GM18520 (cell line): ENCODE measurements around the gene SLC36A3.
A peak's percentile ranks its signal among the peaks of the same experiment; 100 is the strongest.
"Not testable (repeated sequence)": the region's sequence is repeated elsewhere in the genome, so short reads cannot be mapped to it uniquely, and the experiment has no call there.

ENCODE experiments used
- ATAC-seq: cut with Tn5 transposase; IDR thresholded peaks from one replicate; pipeline ENCODE4 v1.9.1; 2021; ENCODE audit not compliant: unreplicated experiment

SLC36A3 gene

DNA sequence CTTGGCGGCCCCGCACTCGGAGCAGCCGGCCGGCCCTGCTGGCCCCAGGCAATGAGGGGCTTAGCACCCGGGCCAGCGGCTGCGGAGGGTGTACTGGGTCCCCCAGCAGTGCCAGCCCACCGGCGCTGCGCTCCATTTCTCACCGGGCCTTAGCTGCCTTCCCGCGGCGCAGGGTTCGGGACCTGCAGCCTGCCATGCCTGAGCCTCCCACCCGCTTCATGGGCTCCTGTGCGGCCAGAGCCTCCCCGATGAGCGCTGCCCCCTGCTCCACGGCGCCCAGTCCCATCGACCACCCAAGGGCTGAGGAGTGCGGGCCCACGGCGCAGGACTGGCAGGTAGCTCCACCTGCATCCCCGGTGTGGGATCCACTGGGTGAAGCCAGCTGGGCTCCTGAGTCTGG, 5.7 kb upstream of the SLC36A3 start:
- not testable (repeated sequence) for ATAC-seq

DNA sequence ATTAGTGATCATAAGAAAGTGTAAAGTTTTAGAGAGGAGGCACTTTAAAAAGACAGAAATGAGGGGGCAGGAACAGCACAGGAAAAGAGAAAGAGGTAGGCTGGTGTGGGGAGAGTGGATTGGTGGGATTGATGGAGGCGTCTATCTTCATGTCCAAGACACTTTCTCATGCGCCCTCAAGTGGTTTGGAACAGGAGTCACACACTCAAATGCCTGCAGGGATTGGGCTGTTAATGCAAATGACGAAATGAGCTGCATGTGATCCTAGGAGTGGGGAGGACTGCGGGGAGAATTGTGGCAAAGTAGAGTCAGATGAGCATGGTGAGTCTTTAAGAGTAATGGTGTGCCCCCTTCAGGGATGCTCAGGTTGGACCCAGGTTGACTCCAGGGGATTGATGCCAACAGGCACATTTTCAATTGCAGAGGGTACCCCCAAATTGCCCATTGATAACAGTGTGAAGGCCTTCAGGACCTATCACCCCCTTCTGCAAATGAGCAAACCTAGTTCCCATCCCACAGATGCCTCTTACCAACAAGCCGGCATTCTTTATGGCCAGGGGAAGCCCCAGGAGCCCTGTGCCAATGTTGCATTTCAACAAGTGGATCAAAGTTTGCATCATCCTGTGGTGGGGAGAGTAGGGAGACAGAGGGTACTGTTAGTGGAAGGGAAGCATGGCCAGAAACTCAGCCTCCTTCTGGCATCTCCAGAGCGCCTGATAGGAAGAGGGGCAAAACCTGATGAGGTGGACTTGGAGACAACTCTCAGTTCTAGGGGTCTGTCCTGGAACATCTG, 5.3 kb downstream of the SLC36A3 start:
- ATAC-seq: no peak

DNA sequence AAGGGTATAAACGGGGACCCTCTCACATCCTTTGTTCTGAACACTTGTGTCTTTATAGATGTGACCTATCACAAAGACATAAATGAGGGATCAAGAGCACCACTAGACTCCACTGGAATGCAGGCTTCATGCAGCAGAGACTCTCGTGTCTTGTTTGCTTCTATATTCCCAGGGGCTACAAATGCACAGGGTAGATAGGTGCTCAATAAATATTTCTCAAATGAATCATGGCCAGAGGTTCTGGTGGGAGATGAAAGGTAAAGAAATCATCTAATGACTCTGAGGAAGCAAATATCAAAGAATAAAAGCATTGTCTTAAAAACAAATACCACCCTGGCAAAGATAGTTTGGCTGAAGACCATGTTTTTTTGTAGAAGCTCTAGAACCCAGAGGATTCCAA, 6.6 kb downstream of the SLC36A3 start:
- ATAC-seq: no peak

DNA sequence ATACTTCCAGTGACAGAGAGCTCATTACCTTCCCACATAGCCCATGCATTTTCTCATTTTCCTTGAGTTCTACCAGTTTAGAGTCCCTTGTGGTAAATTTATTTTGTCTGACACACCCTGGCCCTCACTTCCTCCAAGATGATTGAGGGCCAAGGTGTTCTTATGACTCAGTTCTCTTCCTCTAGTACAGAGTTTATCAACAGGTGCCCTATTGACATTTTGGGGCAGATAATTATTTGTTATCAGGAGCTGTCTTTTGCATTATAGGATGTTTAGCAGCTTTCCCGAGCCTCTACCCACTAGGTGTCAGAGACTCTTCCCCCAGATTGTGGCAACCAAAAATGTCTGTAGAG, 7.1 kb downstream of the SLC36A3 start:
- no peak for ATAC-seq

DNA sequence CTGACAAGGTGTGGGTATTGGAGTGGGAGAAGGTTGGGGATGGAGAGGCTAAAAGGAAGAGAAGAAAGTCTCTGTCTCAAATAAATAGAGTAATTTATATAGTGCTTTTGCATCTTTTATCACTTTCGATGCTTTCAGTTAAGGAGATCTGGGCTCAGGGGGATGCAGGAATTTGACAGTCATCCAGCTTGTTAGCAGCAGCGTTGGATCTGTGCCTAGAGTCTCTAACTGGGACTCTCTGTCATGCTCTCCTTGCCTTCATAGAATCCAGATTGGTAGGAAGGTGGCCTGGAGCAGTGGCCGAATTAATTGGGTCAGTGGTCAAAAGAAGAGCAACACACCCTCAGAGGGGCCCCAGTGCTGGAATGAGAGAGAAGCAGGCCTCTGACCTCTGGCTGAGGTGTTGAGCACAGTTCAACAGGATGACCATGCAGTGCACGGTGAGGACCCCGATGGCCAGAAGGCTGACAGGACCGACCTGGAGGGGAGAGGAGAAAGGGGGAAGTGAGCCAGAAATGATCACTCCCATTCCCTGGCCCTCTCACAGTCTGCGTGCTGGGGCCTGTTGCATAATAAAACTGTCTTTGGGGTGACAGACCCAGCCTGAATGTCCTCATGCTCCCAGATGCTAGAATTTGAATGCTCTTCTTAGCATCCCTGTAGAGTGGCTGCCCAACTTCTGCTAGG, 7.6 kb downstream of the SLC36A3 start:
- no peak for ATAC-seq

DNA sequence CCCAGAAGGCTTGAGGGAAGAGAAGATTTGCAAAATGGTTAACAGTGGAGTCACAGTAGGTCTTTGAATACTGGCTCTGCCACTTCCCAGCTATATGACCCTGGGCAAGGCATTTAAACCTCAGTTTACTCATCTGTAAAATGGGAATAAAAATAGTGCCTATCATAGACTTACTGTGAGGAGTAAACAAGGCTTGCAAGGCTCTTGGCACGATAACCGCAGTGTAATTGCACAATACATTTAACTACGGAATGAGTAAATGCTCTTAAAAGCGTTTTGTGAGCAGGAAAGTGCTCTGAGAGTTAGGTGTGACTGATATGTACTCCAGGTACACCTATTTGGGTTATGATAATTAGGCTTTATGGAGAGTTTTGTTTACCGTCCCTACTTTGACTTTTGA, 8.4 kb downstream of the SLC36A3 start:
- no peak for ATAC-seq

DNA sequence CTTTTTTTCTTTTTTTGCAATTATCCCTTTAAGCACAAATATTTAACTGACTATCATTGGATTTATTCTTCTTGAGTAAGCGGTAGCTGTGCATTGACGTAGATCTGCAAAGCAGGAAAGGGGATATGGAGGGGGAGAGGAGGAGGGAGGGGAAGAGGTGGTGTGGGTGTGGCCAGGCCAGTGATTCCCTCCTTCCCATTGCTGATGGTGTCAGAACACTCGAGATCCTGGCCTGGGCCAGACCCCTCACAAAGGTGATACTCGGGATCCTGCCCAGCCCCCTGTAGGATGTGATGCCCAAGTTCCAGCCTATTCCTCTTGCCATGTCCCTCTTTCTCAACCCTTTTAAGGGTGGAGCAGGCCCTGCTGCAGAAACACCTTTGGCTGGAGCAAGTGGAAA, 9.9 kb downstream of the SLC36A3 start:
- ATAC-seq: no peak

DNA sequence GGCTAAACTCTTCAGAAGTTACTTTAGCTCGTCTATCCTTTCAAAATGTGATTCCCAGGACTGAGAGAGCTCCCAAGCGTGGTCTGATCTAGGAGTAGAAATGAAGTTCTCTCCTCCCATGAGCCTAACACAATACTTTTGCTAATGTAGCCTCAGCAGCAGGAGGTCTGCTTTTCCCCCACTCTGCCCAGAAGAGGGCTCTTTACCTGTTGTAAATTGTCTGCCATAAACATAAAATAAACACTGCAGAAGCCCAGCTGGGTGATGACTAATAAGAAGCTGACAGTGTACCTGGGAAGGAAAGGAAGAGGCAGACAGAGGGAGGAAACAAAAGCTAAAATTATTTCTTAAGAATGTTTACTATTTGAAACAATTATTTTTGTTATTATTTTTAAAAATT, 15.4 kb downstream of the SLC36A3 start:
- no peak for ATAC-seq

DNA sequence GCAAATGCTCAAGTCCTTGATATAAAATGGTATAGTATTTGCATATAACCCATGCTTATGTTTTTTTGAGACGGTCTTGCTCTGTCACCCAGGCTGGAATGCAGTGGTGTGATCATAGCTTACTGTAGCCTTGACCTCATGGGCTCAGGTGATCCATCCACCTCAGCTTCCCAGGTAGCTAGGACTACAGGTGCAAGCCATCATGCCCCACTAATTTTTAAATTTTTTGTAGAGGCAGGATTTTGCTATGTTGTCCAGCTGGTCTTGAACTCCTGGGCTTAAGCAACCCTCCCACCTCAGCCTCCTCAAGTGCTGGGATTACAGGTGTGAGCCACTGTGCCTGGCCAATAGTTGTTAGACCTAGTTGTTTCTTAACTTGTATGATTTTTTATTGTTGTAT, 17.3 kb downstream of the SLC36A3 start:
- no peak for ATAC-seq

DNA sequence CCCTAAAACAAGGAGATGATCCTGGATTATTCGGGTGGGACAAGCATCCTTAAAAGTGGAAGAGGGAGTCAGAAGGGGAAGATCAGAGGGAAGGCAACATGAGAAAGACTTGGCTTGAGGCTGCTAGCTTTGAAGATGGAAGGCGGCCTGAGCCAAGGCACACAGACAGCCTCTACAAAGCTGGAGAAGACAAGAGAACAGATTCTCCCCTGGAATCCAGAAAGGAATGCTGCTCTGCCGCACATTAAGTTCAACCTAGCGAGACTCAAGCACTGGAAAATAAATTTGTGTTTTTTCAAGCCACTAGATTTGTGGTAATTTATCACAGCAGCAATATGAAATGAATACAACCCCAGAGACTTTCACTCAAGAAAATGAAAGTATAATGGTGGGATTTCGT, 17.9 kb downstream of the SLC36A3 start:
- no peak for ATAC-seq

DNA sequence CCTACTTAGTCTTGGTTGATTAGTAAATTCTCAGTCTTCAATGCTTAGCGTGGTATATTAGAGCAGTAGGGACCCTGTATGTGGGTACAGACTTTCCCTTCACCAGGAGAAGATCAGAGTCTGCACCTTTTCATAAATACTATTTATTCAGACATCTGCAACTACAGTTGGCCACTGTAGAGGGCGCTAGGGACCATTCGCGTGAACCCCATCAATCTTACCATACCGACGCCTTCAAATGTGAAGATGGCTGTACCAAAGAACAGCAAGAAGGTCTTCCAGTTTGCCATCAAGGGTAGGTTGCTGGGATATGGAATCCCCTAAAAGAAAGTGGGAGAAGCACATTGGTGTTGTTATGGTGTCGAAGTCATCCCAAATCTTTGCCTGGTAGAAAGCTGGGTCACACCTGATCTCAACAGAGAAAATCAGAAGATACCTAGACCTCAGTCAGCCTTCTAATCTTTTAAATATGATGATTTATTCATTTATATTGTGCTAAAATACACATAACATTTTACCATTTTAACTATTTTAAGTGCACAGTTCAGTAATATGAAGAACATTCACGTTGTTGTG, 19.1 kb downstream of the SLC36A3 start:
- no peak for ATAC-seq

DNA sequence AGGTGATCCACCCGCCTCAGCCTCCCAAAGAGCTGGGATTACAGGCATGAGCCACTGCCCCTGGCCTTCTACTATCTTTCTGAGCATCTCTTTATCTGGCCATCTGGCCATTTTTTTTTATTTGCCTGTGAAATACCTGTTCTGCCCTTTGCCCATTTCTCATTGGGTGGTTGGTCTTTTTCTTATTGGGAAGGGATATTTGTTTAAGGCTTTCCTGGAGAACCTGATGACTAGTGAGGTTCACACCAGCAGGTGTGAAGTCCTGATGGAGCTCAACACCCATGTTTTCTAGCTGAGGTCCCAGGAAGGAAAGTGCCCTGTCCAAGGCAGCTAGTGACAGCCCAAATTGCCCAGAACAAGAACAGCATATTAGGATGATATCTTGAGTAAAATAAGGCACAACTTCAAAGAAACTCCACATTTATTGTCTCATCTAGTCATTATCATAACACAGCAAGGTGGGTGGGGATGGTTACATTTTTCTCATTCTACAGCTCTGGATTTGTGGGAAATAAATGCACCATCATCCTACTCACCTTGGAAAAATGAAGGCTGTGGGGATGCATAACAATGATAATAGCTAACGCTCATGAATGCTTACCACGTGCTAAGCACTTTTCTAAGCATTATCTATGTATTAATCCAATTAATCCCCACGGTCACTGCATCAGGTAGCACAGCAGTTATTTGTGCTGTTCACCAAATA, 20.3 kb downstream of the SLC36A3 start:
- ATAC-seq: no peak

DNA sequence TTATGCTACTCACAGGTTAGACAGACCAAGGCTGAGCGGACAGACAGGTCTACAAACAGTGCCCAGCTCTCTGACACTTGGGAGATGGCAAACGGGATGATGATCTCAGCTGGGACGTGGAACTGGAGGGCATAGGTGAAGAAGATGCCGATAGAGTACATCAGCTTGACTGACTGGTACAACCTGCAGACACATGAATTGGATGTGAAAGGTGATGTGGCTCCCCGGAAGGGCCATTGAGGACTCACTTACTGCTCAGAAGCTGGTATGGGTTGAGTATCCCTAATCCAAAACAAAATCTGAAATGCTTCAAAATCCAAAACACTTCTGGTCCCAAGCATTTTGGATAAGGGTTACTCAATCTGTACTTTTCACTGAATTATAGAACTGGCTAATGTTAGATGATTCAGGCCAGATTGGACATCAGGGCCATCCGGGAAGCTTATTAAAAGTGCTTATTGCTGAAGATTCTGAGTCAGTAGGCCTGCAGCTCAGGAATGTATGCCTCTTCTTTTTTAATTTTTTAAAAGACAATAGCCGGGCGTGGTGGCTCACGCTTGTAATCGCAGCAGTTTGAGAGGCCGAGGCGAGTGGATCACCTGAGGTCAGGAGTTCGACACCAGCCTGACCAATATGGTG, 22.4 kb downstream of the SLC36A3 start:
- ATAC-seq: no peak

DNA sequence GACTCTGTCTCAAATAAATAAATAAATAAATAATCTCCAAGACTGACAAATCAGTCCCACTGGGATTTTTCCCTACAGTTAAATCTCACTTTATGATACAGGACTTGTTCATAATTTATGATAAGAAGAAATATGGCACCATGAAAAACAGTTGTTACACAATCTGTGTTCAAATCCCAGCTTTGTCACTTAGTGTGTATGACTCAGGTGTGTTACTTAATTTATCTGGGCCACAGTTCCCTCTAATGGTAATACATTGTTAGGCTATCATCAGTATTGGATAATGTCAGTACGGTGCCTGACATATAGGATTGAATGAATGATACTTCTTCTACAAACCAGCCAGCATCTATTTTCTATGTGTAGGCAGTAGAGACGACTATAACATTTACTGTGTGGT, 23.1 kb downstream of the SLC36A3 start:
- no peak for ATAC-seq

DNA sequence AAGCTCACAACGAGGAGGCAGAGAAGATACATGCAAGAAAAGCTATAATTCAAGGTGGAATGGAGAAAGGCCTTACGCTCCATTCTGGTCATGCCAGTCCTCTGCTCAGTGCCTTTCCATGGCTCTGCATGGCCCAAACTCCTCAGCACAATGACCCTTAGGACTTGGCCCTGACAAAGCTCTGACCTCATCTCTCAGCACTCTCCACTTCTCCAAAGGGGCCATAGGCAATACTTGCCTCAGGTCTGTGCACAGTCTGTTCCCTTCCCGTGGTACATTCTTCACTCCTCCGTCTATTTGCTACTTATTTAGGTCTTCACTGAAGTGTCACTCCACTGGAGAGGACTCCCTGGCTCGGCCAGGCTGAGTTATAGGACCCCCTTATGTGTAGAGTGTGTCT, 24.7 kb downstream of the SLC36A3 start:
- no peak for ATAC-seq

DNA sequence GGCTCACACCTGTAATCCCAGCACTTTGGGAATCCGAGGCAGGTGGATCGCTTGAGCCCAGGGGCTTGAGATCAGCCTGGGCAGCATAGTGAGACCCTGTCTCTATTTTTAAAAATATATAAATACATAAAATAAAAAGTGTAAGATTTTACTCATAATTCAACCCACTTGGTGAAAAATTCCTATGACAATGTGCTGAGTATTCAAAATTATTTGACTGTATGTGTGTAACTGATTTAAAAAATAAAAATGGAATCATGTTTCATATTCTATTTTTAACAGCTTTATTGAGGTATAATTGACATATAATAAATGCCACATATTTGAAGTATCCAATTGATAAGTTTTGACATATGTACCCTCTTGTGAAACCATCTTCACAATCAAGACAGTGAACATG, 27.8 kb downstream of the SLC36A3 start:
- no peak for ATAC-seq

DNA sequence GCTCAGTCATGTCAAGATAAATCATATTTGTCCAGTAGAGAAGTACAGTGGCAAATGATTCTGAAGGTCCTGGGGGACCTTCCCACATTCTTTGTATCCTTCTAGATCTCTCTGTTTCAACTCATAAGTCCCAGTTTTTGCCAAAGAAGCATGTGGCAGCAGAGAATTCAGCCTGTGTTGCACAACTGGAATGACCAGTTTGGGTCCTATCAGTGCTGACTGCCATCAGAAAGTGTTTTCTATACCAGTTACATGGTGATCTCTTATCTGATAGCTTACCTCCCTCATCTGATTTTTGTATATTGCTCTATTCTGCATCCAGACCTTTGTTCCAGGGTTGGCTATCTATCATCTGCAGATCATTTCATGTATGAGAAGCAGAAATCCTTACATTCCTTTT, 28.9 kb downstream of the SLC36A3 start:
- ATAC-seq: no peak

DNA sequence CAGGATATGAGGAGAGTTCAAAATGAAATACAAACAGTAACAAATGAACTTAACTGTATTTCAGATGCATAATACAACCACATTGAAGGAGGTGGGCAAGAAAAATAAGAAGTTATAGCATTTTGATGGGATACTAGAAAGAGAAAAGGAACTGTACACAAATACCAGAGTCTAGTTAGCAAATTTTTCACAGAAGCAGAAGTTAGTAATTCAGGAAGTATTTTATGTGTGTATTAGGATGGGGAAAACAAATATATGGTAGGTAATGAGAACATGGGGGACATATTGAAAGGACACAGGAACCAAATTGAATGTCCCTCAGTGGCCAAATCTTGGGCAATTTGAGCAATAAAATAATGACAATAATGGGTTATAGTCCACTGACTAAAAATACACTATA, 32.2 kb downstream of the SLC36A3 start:
- ATAC-seq: no peak

DNA sequence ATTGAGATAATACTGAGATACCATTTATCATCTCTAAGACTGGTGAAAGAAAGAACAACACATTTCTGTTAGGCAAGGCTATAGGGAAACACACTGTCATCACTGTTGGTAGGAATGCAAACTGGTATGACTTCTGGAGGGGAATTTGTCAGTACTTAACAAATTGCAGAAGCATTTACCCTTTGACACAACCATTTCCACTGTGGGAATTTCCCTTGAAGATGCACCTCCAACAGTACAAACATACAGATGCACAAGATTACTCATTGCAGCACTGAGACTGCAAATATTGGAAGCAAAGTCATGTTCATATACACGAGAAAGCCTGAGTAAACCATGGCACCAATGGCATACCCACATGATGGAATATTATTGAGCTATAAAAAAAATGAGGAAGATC, 33.0 kb downstream of the SLC36A3 start:
- ATAC-seq: peak; percentile 96

DNA sequence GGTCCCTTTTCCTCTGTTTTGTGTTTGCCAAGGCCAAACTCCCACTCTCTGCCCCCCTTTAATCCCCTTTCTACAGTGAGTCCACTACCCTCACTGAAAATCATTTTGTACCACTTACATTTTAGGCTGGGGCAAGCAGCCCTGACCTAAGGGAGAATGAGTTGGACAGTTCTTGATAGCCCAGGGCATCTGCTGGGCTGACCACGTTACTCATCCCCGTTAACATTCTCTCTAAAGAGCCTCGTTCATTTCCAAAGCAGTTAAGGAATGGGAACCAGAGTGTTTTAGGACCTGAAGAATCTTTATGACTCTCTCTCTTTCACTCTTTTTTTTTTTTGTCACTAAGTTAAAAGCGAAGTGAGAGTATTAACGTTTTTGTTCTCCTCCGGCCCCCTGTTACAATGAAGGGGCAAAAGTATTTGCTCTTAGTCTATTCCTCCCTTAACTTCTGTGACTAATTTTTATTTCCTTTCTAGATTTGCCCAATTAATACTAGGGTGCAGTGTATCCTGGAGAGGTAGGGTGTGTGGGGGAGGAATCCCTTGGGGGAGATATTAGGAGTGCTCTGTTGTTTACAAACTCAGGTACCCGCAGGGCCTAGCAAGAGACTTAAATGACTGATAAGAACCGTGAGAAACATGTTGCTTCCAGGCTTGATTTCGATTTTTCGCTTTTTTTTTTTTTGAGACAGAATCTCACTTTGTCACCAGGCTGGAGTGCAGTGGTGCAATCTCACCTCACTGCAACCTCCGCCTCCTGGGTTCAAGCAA, 35.9 kb downstream of the SLC36A3 start:
- ATAC-seq: no peak

DNA sequence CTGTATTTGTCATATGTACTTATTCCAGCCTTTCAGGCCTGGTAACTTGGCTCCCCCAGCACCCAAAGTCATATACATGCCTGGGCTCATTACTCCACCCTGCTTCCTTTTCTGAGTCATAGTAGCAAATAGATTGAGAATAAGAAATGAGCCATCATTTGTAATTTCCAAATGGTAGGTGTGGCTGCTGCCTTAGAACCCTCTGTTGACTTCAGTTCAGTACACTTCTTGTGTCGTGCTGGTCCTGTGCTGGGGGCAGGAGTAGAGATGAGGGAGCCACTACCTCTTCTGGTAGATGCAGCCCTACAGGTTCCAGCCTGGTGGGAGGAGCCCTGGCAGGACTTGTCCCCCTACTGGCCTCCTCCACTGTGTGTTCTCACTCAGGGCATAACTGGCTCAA, 39.5 kb downstream of the SLC36A3 start:
- ATAC-seq: no peak
